Activated CD4-positive, alpha-beta T cell treated with anti-CD3 and anti-CD28 coated beads, Interleukin-2, amount 50 U/mL, for 16 hours (primary cell): ENCODE data around the gene SGSH.

ENCODE experiments used
- DNase-seq: peaks from one replicate; pipeline ENCODE4 v3.0.0-alpha.2; 2020

Gene SGSH

DNA sequence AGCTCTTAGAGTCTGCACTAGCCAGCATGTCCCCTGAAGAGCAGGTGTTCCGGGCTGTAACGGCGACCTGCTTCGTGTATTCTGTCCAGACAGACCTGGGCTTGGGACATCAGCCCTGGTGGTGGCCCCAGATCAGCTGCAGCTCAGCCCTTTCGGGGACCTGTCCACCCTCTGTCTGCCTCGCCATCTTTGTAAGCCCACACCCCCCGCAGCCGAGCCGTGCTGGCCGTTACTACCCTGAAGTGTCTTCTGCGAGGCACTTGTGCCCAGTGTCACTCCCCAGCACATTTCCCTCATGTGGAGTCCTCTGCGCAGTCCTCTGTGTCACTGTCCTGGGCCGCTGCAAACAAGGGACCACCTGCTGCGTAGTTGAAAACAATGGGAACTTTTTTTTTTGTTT lies 39.9 kb downstream of the SGSH start:
- DNase-seq = no peak

DNA sequence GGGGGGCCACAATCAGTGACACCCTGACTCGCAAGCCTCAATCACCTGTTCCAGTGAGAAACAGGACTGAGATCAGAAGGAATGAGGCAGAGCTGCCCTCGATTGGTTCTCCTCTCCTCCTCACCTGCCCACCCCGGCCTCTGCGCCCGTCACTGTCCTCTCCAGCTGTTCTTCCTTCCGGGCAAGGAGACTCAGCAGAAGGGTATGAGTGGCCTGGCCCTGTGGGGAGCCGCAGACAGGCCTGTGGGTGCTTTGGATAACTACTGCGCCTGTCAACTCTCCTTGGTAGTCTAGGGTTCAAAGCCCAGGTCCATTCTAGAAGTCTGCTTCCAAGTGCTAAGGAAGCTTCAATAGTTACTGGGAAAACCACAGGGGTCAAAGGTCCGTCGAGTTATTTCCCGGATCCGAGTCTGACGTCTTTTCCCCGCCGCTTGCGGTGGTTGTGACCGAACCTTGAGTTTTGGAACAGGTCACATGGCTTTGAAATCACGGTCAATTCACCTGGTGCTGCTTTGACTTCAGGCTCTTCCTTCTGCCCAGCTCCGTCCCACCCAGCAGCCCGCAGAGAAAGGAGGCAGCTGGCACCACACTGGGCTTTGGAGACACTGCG lies 42.0 kb downstream of the SGSH start:
- DNase-seq = no peak

DNA sequence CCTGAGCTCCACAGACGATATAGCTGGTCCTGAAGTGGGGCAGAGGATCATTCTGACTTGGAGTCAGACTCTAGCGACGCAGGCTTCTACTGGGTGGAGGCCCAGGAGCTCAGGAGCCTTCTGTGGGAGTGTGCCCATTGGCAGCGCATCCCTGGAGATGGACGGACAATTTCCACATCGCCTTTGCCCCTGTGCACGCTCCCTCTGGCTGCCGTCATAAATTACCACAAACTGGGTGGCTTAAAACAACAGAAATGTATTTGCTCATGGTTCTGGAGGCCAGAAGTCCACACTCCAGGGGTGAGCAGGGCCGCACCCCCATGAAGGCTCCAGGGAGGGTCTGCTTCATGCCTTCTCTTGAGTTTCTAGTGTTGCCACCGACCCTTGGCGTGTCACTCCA lies 43.4 kb downstream of the SGSH start:
- no peak for DNase-seq

DNA sequence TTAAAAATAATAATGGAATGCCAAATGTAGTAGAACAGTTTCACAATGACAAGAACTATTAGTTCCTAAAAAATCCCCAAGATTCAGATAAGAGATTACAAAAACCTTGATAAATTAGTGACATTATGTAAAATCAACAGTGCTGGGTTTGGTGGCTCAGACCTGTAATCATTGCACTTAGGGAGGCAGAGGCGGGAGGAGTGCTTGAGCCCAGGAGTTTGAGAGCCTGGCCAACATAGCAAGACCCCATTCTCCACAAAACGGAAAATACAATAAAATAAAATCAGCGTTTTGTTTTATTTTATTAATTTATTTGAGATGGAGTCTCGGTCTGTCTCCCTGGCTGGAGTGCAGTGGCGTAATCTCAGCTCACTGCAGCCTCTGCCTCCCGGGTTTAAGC lies 46.2 kb downstream of the SGSH start:
- no peak for DNase-seq

DNA sequence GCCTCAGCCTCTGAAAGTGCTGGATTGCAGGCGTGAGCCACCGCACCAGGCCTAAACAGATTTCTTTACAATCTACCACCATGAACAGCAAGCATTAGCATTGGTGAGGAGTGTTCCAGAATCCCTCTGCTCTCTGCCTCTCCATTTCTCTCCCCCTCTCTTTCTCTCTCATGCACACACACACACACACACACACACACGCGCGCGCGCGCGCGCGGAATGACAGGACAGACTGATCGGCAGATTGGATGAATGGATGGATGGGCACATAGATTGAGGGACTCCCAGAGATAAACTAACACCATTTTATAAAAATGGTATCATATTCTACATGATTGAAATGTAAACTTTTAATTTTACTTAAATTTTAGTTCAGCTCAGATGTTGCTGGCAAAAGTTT lies 47.0 kb downstream of the SGSH start:
- no peak for DNase-seq

DNA sequence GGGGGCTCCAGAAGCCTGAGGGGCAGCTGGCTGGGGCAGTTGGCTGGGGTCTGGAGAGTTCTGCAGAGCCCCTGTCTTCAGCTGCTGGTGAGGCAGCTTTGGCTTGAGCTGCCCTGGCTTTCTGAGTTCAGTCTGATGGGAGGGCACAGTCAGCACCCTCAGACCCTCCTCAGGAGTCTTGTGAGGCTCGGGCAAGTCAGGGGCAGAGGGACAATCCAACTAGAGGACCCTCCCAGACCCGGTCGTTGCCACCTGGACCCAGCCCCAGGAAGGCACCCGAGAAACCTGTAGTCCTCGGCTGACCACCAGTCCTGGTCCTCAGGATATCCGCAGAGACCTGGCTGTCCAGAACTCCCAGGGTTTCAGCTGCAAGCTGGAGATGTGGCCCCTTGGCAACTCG lies 48.5 kb downstream of the SGSH start:
- no peak for DNase-seq

DNA sequence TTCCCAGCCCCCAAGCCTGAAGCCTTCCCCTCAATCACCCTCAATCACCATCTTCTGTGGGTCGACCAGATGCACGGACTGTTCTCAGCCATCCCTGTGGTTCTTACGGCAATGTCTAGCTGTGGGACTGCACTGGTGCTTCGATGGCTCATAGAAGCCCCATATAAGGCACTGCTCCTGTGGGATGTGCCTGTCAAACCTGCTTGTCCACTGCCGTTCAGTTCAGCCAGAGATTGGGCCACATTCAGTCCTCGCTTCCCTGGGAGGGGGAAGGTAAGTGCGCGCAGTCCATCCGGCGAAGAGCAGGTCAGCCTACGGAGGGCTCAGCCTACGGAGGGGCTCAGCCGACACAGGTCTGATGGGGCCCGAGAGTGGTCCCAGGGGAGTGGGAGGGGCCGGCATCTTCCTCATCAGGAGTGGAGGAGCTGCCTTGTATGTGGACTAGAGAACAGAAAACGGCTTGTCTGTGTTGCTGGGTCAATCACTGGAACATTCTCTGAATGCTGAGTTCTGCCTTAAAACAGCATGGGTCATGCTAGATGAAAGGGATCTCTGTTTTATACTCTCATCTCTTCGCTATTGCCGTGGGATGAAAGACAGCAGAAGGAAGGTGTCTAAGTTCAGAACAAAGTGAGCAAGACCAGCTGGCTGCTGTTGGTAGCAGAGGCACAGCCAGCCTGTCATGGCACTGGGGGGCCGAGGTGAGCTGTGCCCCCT lies 50.2 kb downstream of the SGSH start, which contains the start of gene CARD14:
TSS of gene CARD14 (plus strand) at position 247 of the 717 bp plus-strand sequence. CDS start 11,409 bp downstream, outside the sequence.
- DNase-seq = no peak

DNA sequence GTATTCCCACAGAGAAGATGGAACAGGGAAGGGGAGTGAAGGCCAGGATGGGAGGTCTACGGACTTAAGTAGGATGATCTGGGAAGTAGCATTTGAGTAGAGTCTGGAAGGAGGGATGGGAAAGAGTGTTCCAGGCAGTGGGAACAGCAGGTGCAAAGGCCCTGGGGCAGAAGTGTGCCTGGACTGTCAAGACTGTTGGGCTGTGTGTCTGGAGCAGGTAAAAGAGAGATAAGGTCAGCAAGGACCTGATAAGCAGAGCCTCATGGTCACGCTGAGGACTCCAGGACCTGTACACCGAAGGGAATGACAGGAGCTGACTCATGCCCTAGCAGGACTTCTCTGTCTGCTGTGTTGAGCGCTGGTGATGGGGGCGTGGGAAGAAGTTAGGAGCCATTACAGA lies 51.0 kb downstream of the SGSH start:
- no peak for DNase-seq

DNA sequence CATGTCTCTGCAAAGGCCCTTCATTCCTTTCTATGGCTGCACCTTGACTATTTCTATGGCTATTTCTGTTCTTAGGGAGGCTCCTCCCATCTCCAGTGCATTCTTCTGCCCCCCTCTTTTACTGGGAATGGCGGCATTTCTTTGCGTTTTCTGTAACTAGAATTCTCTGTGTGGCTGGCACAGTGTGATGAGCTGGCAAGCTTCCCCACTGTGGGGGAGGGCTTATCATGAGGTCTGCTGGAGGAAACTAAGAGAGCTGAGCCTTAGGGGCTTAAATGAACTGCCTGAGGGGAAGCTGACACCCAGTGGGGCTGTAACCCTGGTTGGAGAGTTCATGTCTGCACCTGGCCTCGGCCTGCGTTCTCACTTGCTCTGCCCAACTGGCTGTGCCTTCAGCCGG lies 51.8 kb downstream of the SGSH start:
- DNase-seq = no peak

DNA sequence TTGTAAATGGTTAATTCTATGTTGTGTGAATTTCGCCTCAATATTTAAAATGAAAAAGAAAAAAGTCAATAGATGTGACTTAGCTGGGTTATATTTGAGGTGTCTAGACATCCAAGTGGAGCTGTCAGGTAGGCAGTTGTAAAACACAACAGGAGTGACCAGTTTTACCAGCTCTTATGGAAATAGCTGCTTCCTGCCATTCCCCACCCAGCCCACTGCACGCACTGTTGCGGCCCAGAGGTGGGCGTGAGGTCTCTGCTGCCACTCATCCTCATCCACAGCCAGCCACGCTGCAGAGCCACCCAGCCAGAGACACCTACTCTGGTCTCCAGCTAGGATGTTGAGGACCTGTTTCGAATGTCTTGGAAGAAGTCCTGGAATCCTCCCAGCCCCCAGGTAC lies 53.7 kb downstream of the SGSH start:
- DNase-seq = no peak

DNA sequence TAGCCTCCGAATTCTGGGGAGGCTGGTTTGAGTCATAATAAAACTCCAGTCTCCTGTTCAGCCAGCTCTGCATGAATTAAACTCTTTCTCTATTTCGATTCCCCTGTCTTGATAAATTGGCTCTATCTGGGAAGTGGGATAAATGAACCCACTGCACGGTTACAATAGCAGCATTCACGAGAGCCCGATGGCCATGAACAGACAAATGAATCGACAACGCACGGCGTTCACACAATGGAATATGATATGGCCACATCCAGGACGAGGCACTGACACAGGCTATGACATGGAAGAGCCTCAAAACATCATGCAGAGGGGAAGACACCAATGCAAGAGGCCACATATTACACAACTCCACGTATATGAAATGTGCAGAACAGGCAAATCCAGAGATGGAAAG lies 55.9 kb downstream of the SGSH start:
- DNase-seq = no peak

DNA sequence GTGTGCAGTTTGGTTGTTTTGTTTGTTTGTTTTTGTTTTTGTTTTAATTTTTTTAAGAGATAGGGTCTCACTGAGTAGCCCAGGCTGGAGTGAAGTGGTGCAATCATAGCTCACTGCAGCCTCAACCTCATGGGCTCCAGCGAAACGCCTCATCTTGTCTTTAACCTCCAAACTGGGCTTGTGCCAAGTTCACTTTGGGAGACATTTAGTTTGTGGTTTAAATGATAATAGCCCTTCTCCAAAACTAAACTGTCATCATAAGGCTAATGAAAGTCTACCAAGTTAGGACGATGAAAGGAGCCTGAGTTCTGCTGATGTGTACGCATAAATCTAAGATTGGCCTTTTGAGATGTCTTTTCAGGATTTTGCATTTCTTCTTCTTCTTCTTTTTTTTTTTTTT lies 56.8 kb downstream of the SGSH start:
- no peak for DNase-seq

DNA sequence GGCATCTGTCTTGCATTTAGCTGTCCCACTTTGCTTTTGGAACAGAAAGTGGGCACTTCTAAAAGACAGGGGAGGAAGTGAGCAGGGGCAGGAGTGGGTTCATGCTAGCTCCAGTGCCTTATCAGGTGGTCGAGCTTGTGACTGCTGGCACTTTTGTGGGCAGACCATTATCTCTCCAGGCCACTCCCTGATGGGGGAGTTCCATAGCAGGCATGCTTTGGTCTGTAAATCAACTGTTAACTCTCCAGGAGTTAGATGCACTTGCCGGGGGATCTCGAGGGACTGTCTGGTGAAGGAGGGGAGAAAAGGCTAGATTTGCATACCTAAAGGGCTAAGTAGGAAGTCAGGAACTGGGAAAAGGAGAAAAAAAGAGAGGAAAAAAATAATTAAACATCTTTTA lies 59.6 kb downstream of the SGSH start:
- DNase-seq = no peak
